Measurements from ENCODE around the gene UBALD2.

- TF ChIP-seq CTCF (conservative IDR thresholded peaks at IDR 0.05 in 1 of 2, IDR thresholded peaks at IDR 0.05 in 1 of 2; ENCODE audit: low read depth in 1 of 2, low read length in 2 of 2) (no peak), EZH2 (IDR thresholded peaks at IDR 0.05; ENCODE audit: low read length, missing control alignments) (no peak)
Observed at GRCh38 chr17:76297436-76297835, 32.3 kb downstream of the UBALD2 start.
